HG02642 (cell line): Measurements from ENCODE around the gene SH3PXD2A.

ENCODE experiments used
- ATAC-seq: cut with Tn5 transposase; IDR thresholded peaks from one replicate; pipeline ENCODE4 v1.9.1; 2021; ENCODE audit warnings: mild to moderate bottlenecking; ENCODE audit not compliant: unreplicated experiment, poor library complexity

SH3PXD2A gene

GRCh38 chr10:103756277-103756869, 99.0 kb downstream of the SH3PXD2A start:
- ATAC-seq, result no peak

- no peak for ATAC-seq
Observed at GRCh38 chr10:103752680-103753248, 102.6 kb downstream of the SH3PXD2A start.

GRCh38 chr10:103751667-103752290, 103.6 kb downstream of the SH3PXD2A start:
- no peak for ATAC-seq

- ATAC-seq, result no peak
Observed at GRCh38 chr10:103750836-103751235, 104.5 kb downstream of the SH3PXD2A start.

GRCh38 chr10:103749779-103750178, 105.6 kb downstream of the SH3PXD2A start:
- ATAC-seq, result no peak

- no peak for ATAC-seq
Observed at GRCh38 chr10:103748020-103748419, 107.4 kb downstream of the SH3PXD2A start.

GRCh38 chr10:103747193-103747865, 108.0 kb downstream of the SH3PXD2A start:
- ATAC-seq, result no peak

- no peak for ATAC-seq
Observed at GRCh38 chr10:103746598-103746997, 108.8 kb downstream of the SH3PXD2A start.

- ATAC-seq, result no peak
Observed at GRCh38 chr10:103745341-103746247, 109.8 kb downstream of the SH3PXD2A start.

GRCh38 chr10:103742824-103743223, 112.6 kb downstream of the SH3PXD2A start:
- no peak for ATAC-seq

- no peak for ATAC-seq
Observed at GRCh38 chr10:103740611-103741010, 114.8 kb downstream of the SH3PXD2A start.

- ATAC-seq, result no peak
Observed at GRCh38 chr10:103739039-103739764, 116.2 kb downstream of the SH3PXD2A start.

GRCh38 chr10:103737735-103738367, 117.5 kb downstream of the SH3PXD2A start:
- ATAC-seq, result no peak

GRCh38 chr10:103736763-103737162, 118.6 kb downstream of the SH3PXD2A start:
- no peak for ATAC-seq

- ATAC-seq, result no peak
Observed at GRCh38 chr10:103736044-103736443, 119.3 kb downstream of the SH3PXD2A start.

GRCh38 chr10:103734731-103735130, 120.6 kb downstream of the SH3PXD2A start:
- no peak for ATAC-seq

- no peak for ATAC-seq
Observed at GRCh38 chr10:103733045-103733419, 122.3 kb downstream of the SH3PXD2A start.

GRCh38 chr10:103732339-103733044, 122.9 kb downstream of the SH3PXD2A start:
- no peak for ATAC-seq
